HG03342 (cell line): ENCODE measurements around the gene PTDSS2.

ENCODE experiments used
- ATAC-seq: cut with Tn5 transposase; IDR thresholded peaks from one replicate; pipeline ENCODE4 v1.9.1; 2021; ENCODE audit warnings: mild to moderate bottlenecking, moderate library complexity; ENCODE audit not compliant: unreplicated experiment

Gene PTDSS2

DNA sequence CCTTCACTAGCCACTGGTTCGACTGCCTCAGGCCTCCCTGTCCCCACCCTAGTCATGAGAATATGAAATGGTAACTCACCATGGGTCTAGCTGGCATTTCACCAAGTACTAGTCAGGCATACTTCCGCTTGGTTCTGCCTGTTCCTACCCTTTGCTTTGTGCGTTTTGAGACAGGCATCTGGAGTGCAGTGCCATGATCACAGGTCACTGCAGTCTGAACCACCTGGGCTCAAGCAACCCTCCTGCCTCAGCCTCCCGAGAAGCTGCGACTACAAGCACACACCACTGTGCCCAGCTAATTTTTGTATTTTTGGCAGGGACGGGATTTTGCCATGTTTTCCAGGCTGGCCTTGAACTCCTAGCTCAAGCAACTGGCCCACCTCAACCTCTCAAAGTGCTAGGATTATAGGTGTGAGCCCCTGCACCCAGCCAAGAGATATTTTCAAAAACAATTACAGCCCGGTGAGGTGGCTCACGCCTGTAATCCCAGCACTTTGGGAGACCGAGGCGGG is 71.2 kb downstream of the PTDSS2 start:
- no peak for ATAC-seq

- no peak for ATAC-seq
Measured at GRCh38 chr11:526192-526591, 76.1 kb downstream of the PTDSS2 start.

- no peak for ATAC-seq
Measured at GRCh38 chr11:528166-528814, 78.2 kb downstream of the PTDSS2 start.

DNA sequence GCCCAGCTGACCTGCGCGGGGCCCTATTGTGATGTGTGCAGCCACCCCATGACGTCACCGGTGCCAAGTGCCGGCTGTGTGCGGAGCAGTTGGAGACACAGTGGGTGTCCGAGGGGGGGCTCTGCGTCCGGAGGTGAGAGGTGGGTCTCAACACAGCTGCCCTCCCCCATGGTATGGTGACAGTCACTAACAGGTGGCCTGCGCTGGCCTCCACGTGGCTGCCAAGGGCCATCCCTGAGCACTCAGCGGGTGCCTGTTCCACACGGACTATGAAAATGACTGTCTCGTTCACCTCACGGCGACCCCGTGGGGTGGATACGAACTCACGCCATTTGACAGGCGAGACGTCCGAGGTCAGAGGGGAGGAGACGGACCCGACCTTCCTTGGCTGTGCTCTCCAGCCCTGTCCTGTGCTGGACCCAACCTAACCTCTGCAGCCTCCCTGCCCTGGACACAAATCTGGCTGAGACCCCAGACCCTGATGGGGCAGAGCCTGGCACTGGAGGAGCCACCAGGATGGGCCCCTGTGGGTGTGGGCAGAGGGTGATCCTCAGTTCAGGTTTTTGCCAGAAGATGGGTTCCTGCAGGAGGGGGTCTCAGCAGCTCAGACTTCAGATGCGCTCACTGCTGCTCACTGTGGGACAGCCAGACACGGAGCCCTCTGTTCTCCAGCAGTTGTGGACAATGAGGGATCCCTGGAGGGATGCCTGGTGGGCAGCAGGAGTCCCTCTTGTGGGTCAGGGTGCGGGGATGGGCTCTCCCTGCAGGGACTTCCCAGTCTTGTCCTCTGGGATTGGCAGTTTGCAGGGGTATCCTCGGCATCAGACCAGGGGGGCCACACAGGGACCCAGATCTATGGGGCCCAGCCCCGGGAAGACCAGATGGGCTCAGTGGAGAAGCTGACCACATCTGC is 79.0 kb downstream of the PTDSS2 start:
- no peak for ATAC-seq

DNA sequence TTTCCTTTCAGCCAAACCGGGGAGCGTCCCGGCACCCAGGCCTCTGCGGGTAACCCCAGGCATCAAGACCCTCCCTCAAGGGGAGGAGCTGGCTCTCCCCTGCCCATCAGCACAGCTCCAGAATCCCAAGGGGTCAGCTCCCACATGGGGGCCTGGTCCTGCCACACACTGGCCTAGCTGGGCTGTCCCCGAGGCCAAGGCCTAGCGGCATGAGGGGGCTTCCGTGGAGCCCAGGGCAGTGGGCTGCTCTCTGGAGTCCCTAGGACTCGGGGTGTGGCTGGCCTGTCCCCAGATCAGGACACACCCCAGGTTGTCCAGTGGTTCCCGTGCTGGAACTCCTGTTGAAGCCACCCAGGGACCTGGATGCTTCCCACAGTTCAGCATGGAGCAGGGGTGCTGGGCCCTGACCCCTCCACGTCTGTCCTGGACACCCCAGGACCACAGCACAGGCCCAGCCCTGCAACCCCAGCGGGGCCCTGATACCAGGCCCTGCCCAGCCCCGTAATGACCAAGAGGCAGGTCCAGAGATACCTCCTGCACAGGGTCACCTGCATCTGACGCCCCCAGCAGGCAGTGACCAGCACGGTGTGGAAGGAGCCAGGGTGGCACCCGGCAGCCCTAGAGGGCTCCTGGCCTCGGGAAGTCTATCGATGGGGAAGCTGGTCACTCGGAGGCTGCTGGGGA is 79.8 kb downstream of the PTDSS2 start:
- ATAC-seq: no peak

DNA sequence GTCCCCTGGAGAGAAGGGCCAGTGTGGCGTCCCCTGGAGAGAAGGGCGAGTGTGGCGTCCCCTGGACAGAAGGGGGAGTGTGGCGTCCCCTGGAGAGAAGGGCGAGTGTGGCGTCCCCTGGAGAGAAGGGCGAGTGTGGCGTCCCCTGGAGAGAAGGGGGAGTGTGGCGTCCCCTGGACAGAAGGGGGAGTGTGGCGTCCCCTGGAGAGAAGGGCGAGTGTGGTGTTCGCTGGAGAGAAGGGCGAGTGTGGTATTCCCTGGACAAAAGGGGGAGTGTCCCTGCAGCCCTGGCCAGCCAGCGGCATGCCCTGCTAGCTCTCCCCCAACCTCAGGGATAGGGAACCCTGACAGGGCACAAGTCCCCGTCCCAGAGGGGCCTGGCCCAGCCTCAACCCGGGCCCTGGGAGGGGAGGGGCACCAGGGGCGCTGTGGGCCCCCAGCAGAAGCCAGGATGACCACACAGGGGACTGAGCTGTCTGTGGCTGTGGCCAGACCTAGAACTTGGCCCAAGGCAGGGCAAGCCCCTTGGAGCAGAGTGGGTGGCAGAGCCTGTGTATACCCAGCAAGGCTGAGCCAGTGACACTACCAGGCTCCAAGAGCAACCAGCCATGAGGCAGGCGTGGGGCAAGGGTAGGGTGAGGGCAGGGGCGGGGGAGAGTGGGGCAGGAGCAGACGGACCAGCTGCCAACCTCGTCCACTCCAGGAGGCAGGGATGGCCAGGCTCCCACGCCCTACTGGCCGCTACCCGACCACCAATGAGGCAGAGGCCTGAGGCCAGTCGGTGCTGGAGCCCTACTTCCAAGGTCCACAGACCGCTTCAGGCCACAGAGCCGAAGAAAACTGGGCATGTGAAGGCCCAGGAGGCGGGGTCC is 81.1 kb downstream of the PTDSS2 start:
- ATAC-seq: no peak

- ATAC-seq: no peak
Measured at GRCh38 chr11:531919-532526, 81.9 kb downstream of the PTDSS2 start.

- no peak for ATAC-seq
Measured at GRCh38 chr11:532527-532985, 82.5 kb downstream of the PTDSS2 start.

GRCh38 chr11:532986-533585 is 83.0 kb downstream of the PTDSS2 start:
- ATAC-seq: no peak

GRCh38 chr11:533586-534395 is 83.7 kb downstream of the PTDSS2 start:
- ATAC-seq: no peak

- no peak for ATAC-seq
Measured at GRCh38 chr11:534396-535209, 84.5 kb downstream of the PTDSS2 start.

DNA sequence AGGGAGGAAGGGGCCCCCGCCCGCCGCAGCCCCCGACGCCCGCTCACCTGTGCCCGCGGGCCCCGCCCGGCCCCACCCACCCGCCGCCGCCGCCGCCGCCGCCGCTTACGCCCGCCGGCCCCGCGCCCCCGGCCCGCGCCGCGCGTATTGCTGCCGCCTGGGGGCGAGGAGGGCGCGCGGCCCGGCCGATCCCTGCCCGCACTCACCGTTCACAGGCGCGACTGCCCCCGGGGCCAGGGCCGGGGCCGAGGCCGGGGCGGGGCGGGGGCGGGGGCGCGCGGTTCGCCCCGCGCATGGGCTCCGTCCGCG is 85.1 kb downstream of the PTDSS2 start:
- peak; percentile 10 for ATAC-seq

DNA sequence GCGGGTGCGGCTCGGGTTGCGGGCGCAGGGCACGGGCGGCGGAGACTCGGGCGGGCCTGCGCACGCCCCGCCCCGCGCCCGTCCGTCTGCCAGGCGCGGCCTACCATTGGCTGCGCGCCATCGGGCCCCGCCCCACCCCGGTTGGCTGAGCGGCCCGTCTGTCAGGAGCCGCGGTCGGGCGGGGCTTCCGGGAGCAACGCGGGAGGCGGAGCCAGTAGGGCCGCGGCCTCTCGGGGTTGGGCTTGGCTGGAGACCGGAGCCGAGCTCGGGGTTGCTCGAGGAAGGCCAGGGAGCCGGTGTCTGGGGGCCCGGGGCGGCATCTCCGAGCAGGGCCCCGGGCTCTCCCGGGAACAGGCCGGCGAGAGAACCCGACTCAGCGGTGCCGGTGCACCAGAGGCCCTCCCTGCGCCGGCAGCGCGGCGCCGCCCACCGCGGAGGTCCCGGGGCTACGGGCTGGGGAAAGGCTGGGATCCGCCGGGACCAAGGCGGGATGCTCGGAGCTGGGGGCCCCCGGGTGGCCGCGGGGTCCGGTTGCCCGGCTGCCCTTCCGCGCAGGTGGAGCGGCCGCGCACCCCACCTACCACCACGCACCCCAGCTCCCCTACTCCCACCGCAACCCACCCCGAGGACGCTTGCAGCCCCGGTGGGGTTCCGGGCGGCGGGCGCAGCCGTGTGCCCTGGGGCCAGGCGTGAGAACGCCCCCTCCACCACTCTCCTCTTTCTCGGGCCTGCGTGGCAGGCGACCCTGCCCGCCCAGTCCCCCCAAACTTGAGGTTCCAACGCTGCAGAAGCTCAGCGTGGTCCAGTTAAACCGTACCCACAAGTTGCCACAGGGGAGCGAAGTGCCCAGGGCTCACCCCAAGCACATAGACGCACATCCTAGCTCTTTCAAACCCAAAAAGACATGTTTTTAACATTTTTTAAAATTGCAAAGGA is 85.7 kb downstream of the PTDSS2 start, which contains the start of gene HRAS:
HRAS (minus strand) TSS at position 58 of the 936 bp plus-strand sequence.
- peak; percentile 69 for ATAC-seq

DNA sequence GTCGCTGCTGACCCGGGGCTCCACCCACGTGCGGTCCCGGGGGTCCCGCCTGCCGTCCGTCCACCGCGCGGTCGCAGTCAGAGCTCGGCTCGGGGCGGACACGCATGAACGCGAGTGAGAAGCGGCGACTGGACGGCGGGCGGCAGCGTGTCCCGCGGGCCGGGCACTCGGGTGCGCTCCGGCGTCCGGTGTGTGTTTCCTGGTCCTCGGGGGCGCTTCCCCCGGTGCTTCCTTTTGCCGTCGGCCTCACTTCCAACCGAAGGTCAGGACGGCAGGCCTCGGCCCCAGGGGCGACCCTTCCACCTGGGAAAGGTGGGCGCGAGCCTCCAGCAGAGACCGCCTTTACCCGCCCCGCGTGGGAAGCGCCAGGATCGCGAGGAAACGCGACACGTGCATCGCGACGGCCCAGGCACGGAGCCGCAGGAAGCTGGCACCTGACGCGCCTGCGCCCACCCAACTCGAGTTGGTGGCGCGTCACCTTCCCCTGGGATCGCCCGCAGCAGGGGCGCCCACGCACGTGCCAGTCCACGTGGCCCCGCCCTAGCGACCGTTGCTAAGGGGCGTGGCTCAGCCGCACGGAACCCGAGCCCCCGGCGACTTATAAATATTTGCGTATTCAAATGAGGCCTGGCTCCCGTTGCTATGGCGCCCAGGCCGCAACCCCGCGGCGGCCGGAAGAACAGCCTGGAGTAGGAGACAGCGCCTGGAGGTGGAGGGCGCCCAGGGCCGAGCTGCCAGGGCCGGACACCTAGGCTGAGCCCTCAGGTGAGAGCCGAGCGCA is 87.0 kb downstream of the PTDSS2 start, which contains the start of gene LRRC56:
LRRC56 (plus strand) TSS at position 687 of the 781 bp plus-strand sequence. CDS start 3,158 bp downstream, outside the sequence.
- peak; percentile 45 for ATAC-seq

DNA sequence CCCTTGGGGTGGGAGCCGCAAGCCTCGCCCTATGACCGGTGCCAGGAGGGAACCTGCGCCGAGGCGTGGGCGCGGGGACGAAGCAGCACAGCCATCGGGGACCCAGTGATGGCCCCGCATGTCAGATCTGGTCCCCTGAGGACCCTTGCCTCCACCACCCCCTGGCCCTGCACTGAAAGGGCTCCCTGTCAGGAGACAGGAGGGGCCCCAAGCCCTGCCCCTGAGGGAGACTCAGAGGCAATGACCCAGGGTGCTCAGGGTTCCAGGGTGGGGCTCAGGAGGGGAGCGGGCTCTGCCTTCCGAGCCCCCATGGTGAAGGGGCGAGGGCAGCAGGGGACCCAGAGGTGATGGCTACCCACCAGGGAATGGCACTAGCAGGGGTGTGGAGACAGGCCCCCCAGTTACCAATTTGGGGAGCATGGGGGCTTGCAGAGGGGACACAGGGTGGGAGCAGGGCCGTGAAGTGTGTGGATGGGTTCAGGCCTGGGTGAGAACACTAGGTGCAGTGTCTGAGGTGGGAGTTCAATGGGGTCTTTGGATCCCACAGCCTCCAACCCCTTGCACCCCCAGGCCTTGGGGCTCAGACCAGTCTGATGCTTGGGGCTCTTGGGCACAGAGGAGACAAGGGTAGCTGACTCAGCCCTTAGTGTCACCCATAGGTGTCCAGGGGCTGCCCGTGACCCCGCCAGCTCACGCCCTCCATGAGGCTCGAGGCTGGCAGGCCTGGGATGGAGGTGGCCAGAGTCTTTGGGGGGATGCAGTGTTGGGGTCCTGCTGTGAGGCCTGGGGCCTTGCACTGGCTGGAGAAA is 87.7 kb downstream of the PTDSS2 start:
- no peak for ATAC-seq
